ENCODE results near the gene OR4D10.

OR4D10 gene

GRCh38 chr11:59528711-59529110, 55.6 kb downstream of the OR4D10 start:
- no peak for DNase-seq (ENCODE audit: low spot score)

Data from kidney tubule cell (primary cell).